ENCODE results near the gene ITPK1.

- TF ChIP-seq EZH2 (IDR thresholded peaks at IDR 0.05; ENCODE audit: insufficient read depth, poor library complexity, severe bottlenecking): no peak
- TF ChIP-seq EZH2phosphoT487 (IDR thresholded peaks at IDR 0.05; ENCODE audit: insufficient read depth, low read depth): no peak
These were observed 142.4 kb downstream of the ITPK1 start for GRCh38 chr14:92973261-92973797.

Measured in GM23248 (cell line).